ENCODE data around the gene ZDHHC14.
A peak's percentile ranks its signal among the peaks of the same experiment; 100 is the strongest.

The ZDHHC14 gene

DNA sequence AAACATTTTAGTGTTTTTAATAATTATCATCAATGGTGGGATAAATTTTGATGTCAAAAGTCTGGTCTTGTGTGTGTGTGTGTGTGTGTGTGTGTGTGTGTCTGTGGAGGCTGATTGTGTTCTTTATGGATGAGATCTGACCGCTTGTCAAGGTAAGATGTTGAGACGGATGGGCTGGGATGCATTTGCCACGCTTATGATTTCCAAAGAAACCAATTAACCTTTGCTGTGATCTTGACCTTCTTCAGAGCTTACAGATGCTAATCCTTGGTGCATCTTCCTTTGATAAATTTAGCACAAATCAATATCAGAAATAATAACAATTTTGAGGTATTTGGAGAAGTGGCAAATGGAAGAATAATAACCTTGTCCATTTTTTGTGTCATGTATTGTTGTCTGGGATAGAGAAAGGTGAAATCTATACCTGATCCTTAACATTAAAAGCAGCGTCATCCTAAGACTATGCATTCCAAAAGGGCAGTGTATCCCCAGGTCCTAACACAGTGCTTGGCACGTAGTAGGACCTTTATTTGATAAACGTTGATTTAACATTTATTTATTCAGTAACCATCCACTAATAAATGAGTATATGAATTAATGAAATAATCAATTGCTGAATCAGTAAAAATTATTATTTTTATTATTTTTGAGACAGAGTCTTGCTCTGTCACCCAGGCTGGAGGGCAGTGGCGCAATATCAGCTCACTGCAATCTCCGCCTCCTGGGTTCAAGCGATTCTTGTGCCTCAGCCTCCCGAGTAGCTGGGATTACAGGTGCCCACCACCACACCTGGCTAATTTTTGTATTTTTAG is 70.1 kb downstream of the ZDHHC14 start:
- Histone ChIP-seq H3K27ac (no peak overlapping the region), H3K4me1 (peaks cover 0 to 12% (median 3%) of the 10 kb centered on the region in 10 experiments; a peak in 15 of 20 replicates), H3K4me2 (no peak overlapping the region), H3K27me3 (no peaks in the 10 kb centered on the region), H3K4me3 (no peak overlapping the region), H3K36me3 (no peaks in the 10 kb centered on the region), H3K9me3 (replicated peaks in 1 of 11) (no peaks in the 10 kb centered on the region), H3K9ac (no peak overlapping the region), H4K20me1 (no peaks in the 10 kb centered on the region)
- no peak for TF ChIP-seq Cebpa-rat (IDR thresholded peaks at IDR 0.05)

DNA sequence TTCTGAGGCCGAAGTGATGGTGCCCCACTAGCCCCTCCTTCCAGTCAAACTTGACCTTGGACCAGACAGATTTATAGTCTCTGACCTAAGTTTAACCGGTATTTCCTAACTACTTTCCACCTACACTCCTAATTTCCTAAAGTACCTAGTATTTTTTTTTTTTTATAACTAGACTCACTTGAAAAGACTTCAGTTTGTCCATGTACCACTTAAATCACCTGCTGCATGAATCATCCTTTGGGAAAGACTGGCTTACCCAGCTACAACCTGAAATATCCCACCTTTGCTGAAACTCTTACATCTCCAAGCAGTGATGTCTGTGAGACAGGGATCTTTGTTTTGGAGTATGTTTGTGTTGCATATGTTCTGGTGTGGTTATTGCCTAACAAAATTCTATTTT is 71.1 kb downstream of the ZDHHC14 start:
- Histone ChIP-seq H3K4me2 (no peak overlapping the region), H3K27ac (no peak overlapping the region), H3K4me3 (no peak overlapping the region), H4K20me1 (no peaks in the 10 kb centered on the region), H3K36me3 (no peaks in the 10 kb centered on the region), H3K4me1 (peaks cover 0 to 18% (median 10%) of the 10 kb centered on the region in 10 experiments; a peak in 13 of 20 replicates), H3K9me3 (replicated peaks in 1 of 11) (no peaks in the 10 kb centered on the region), H3K9ac (no peak overlapping the region), H3K27me3 (no peaks in the 10 kb centered on the region)
- TF ChIP-seq Cebpa-rat (IDR thresholded peaks at IDR 0.05) = no peak

DNA sequence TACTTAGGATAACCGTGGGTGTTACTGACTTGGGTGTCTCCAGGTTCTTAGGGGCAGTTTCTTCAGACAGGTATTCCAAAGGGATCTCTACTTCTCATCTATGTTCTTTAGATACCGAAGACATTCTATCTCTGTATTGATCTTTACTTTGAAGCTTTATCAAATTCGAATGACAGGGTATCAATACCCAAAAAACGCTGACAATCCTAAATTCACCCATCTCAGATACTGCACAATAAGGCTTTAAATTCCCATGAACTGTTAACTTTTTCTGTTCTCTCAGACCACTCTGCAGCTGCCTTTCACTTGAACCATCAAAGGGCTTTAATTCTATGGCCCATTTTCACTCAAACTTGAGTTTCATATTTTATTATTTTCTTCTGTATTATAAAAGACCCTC is 72.1 kb downstream of the ZDHHC14 start:
- Histone ChIP-seq H3K9ac (no peak overlapping the region), H3K4me3 (no peak overlapping the region), H3K27me3 (no peaks in the 10 kb centered on the region), H3K4me2 (no peak overlapping the region), H3K36me3 (no peaks in the 10 kb centered on the region), H3K9me3 (replicated peaks in 1 of 11) (no peaks in the 10 kb centered on the region), H3K4me1 (peaks cover 0 to 18% (median 10%) of the 10 kb centered on the region in 10 experiments; a peak in 13 of 20 replicates), H4K20me1 (no peaks in the 10 kb centered on the region), H3K27ac (no peak overlapping the region)
- no peak for TF ChIP-seq Cebpa-rat (IDR thresholded peaks at IDR 0.05)

DNA sequence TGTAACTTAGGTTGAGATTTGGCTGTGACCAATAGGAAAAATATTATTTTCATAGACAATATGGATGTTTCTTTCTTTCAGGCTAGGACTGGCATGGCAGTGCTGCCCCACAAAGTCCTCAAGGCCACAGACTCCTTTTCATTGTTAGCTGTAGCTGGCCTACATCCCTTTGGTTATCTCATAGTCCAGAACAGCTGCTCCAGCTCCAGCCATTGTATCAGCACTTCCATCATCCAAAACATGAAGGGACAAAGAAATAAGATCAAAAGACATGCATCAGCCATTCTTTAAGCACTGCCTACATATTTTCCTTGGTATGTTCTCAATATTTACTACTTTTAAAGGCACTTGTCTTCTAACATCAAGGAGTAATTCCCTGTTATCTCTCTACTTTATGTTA is 73.0 kb downstream of the ZDHHC14 start:
- peaks cover 0 to 18% (median 10%) of the 10 kb centered on the region in 10 experiments; a peak in 13 of 20 replicates for H3K4me1 ChIP-seq
- H4K20me1 ChIP-seq = no peaks in the 10 kb centered on the region
- no peak for TF ChIP-seq Cebpa-rat (IDR thresholded peaks at IDR 0.05)
- no peak overlapping the region for H3K4me2 ChIP-seq
- H3K9me3 ChIP-seq (replicated peaks in 1 of 11) = no peaks in the 10 kb centered on the region
- H3K36me3 ChIP-seq = no peaks in the 10 kb centered on the region
- no peaks in the 10 kb centered on the region for H3K27me3 ChIP-seq
- no peak overlapping the region for H3K27ac ChIP-seq
- H3K4me3 ChIP-seq = no peak overlapping the region
- no peak overlapping the region for H3K9ac ChIP-seq

DNA sequence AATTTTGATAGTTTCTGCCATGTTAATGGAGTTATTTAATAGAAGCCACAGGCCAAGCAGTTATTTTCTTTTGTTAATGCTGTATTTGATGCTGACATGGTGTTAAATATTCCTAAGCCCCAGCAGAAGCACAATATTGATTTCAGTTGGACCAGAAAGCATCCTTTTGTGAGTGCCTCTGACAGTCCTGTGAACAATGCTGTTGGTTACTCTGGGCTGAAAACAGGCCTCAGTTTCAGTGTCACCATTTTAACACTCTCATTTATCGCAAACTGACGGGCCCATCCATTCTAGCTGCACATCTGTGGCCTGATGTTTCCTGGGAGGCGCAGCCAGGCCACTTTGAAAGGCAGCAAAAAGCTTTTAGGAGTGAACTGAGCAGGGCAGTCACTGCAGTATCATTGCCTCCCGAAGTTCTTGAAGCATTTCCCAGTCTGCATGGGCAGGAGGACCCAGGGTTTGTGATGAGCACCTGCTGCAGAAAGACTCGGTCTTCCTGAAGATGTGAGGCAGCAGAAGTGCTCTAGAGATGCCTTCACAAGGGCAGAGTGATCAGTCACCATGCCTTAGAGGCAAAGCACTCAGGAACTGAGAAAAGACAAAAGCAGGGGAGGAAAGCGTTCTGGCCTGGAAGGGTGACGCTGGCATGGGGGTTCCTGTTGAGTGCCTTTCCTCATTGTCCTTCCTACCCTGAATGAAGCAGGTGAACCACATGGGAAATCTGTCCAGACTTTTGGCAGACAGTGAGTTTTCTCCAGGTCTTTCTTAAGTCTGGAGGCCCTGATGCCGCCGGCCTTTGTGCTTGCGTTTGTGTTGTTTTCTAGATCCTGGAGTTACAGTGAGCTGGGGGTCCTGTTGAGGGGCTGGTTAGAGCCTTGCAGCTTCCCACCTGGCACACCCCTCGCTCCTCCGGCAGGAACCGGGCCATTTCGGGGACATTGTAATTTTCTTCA is 74.0 kb downstream of the ZDHHC14 start:
- no peak overlapping the region for H3K27ac ChIP-seq
- no peak overlapping the region for H3K4me3 ChIP-seq
- H3K9ac ChIP-seq = no peak overlapping the region
- no peak overlapping the region for H3K4me2 ChIP-seq
- no peaks in the 10 kb centered on the region for H3K9me3 ChIP-seq (replicated peaks in 1 of 11)
- H3K36me3 ChIP-seq = no peaks in the 10 kb centered on the region
- no peaks in the 10 kb centered on the region for H4K20me1 ChIP-seq
- no peak for TF ChIP-seq Cebpa-rat (IDR thresholded peaks at IDR 0.05)
- H3K27me3 ChIP-seq = no peaks in the 10 kb centered on the region
- H3K4me1 ChIP-seq = peaks cover 0 to 25% (median 15%) of the 10 kb centered on the region in 10 experiments; a peak in 16 of 20 replicates

DNA sequence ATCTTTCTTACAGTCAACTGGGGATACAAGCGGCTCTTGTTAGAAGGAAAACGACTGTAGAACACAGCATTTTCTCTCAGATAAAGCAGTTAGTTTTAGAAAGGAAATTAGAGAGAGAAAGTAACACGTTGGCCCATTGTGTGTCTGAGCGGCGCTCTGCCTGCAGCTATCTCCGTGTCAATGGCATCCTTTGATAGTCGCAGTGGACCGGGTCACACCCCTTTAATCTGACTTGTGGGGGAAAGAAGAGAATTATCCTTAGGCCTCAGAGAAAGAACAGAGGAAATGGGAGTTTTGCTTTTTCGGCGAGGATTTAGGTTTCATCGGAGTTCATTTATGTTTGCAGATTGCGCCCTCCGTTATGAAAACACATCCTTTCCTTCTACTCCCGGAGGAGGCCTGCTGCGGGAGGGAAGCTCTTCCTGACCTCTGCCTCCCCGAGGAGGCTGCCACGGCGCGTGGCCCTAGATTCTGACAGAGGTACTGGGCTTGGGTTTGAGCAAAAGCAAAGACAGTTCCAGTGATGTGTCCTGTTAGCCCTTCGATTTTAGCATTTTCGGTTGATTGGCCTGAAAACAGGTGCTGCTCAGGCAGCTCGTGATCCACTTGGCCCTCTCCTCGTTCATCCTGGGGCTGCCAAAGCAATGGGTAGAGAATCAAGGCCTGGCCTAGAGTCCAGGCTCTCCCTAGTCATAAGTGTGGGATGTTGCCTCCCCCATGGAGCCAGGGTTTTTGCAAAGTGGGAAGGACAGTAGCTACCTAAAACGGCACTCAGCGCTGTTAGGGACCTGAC is 74.9 kb downstream of the ZDHHC14 start:
- Histone ChIP-seq H3K36me3 (no peaks in the 10 kb centered on the region), H3K27ac (no peak overlapping the region), H3K4me1 (peaks cover 8 to 34% (median 24%) of the 10 kb centered on the region in 10 experiments), H4K20me1 (no peaks in the 10 kb centered on the region), H3K9ac (no peak overlapping the region), H3K9me3 (replicated peaks in 1 of 11) (no peaks in the 10 kb centered on the region), H3K4me2 (peak overlapping the region in 8 of 11 experiments; percentile 13 to 52 (median 27); a peak in 13 of 22 replicates), H3K27me3 (no peaks in the 10 kb centered on the region; a peak in 1 of 22 replicates), H3K4me3 (no peak overlapping the region)
- TF ChIP-seq Cebpa-rat (IDR thresholded peaks at IDR 0.05) = no peak

DNA sequence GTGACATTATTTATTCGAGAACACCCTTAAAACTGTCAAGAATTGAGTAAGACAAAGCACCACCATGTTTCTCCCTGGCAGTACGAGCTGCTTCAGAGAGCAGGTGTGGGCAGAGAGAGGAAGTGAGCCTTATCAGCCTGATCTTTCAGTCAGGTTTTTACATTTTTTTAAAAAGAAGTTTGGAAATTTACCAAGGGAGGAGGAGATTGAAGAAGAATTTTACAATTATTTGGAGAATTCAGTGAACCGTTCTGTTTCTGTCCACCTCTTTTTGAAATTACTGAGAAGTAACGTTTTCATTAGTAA is 75.5 kb downstream of the ZDHHC14 start:
- Histone ChIP-seq H3K9ac (no peak overlapping the region), H3K9me3 (replicated peaks in 1 of 11) (no peaks in the 10 kb centered on the region), H3K36me3 (no peaks in the 10 kb centered on the region), H4K20me1 (no peaks in the 10 kb centered on the region), H3K4me3 (no peak overlapping the region), H3K4me1 (peaks cover 13 to 39% (median 29%) of the 10 kb centered on the region in 10 experiments), H3K4me2 (peak overlapping the region in 8 of 11 experiments; percentile 13 to 52 (median 27); a peak in 13 of 22 replicates), H3K27ac (no peak overlapping the region), H3K27me3 (peaks cover 0 to 4% (median 0%) of the 10 kb centered on the region in 11 experiments; a peak in 2 of 22 replicates)
- no peak for TF ChIP-seq Cebpa-rat (IDR thresholded peaks at IDR 0.05)

DNA sequence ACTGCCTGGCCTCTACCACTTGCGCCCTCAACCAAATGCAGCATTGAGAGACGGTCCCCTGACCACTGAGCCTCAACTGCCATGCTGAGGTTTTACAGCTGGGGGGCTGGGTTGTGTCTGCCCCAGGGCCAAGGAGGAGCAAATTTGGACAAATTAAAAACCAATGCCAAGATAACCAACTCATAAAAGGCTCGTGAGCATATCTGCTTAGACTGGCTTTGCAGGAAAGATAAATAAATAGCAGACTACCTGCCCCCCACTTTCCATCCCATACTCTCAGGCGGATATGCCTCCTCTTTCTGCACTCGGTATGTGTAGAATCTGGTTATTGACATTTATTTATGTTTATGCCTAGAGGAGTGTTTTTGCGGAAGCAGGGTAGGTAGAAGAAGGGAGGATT is 76.8 kb downstream of the ZDHHC14 start:
- peaks cover 0 to 17% (median 0%) of the 10 kb centered on the region in 11 experiments; a peak in 7 of 22 replicates for H3K27me3 ChIP-seq
- H3K4me1 ChIP-seq = peaks cover 20 to 48% (median 41%) of the 10 kb centered on the region in 10 experiments
- no peak for TF ChIP-seq Cebpa-rat (IDR thresholded peaks at IDR 0.05)
- H3K9ac ChIP-seq = no peak overlapping the region
- no peaks in the 10 kb centered on the region for H3K36me3 ChIP-seq
- no peak overlapping the region for H3K4me3 ChIP-seq
- no peaks in the 10 kb centered on the region for H4K20me1 ChIP-seq
- no peak overlapping the region for H3K27ac ChIP-seq
- H3K9me3 ChIP-seq (replicated peaks in 1 of 11) = no peaks in the 10 kb centered on the region
- no peak overlapping the region for H3K4me2 ChIP-seq

Measured in BLaER1 treated with 17β-estradiol and CSF1 and Interleukin-3, amounts not matched to agents 10 nM and 100 nM (cell line).